ENCODE data around the gene RASGRP1. TPM values are rescaled to one million over a fixed set of nuclear protein-coding genes. Genes with fewer than 3 reads are reported as not detected.

Gene RASGRP1
- polyA plus RNA-seq, 3 donors, result 0.34 to 0.76 (median 0.40) TPM

GRCh38 chr15:38578626-38579025 is 14.0 kb upstream of the RASGRP1 start:
- 83 to 90% (median 89%) methylated on average over 3 of the region's 3 CpGs for WGBS, 3 donors
- no peak overlapping the region for H3K27ac ChIP-seq (ENCODE audit: low read depth, low read length)

GRCh38 chr15:38577424-38577987 is 12.9 kb upstream of the RASGRP1 start:
- H3K27ac ChIP-seq (ENCODE audit: low read depth, low read length), result no peak overlapping the region
- 84 to 88% (median 88%) methylated on average over 7 of the region's 7 CpGs for WGBS, 3 donors

- 87 to 93% (median 92%) methylated on average over 3 of the region's 3 CpGs for WGBS, 3 donors
- no peak overlapping the region for H3K27ac ChIP-seq (ENCODE audit: low read depth, low read length)
These were observed 12.2 kb upstream of the RASGRP1 start for GRCh38 chr15:38576837-38577236.

GRCh38 chr15:38576261-38576660 is 11.6 kb upstream of the RASGRP1 start:
- no peak overlapping the region for H3K27ac ChIP-seq (ENCODE audit: low read depth, low read length)
- WGBS, 3 donors, result 59 to 84% (median 78%) methylated on average over 1 of the region's 1 CpG

- 53 to 69% (median 67%) methylated on average over 16 of the region's 16 CpGs for WGBS, 3 donors
- no peak overlapping the region for H3K27ac ChIP-seq (ENCODE audit: low read depth, low read length)
These were observed 665 bp upstream of the RASGRP1 start for GRCh38 chr15:38565287-38565670.

GRCh38 chr15:38563723-38564519 is 693 bp downstream of the RASGRP1 start:
- no peak overlapping the region for H3K27ac ChIP-seq (ENCODE audit: low read depth, low read length)
- WGBS, 3 donors, result 9 to 12% (median 9%) methylated on average over 46 to 59 of the region's 59 CpGs

GRCh38 chr15:38562278-38562677 is 2.3 kb downstream of the RASGRP1 start:
- 80 to 90% (median 82%) methylated on average over 3 of the region's 3 CpGs for WGBS, 3 donors
- H3K27ac ChIP-seq (ENCODE audit: low read depth, low read length), result no peak overlapping the region

- H3K27ac ChIP-seq (ENCODE audit: low read depth, low read length), result no peak overlapping the region
- 86 to 89% (median 87%) methylated on average over 7 of the region's 7 CpGs for WGBS, 3 donors
These were observed 4.1 kb downstream of the RASGRP1 start for GRCh38 chr15:38560456-38560926.

- no peak overlapping the region for H3K27ac ChIP-seq (ENCODE audit: low read depth, low read length)
- 42 to 49% (median 46%) methylated on average over 7 of the region's 7 CpGs for WGBS, 3 donors
These were observed 4.8 kb downstream of the RASGRP1 start for GRCh38 chr15:38559636-38560307.

- 76 to 83% (median 83%) methylated on average over 4 of the region's 4 CpGs for WGBS, 3 donors
- no peak overlapping the region for H3K27ac ChIP-seq (ENCODE audit: low read depth, low read length)
These were observed 5.5 kb downstream of the RASGRP1 start for GRCh38 chr15:38559131-38559530.

- no peak overlapping the region for H3K27ac ChIP-seq (ENCODE audit: low read depth, low read length)
- whole genome bisulfite sequencing, 3 donors, result 88 to 92% (median 89%) methylated on average over 6 of the region's 6 CpGs
These were observed 6.1 kb downstream of the RASGRP1 start for GRCh38 chr15:38558372-38559059.

- whole genome bisulfite sequencing, 3 donors, result 68 to 74% (median 69%) methylated on average over 10 of the region's 10 CpGs
- H3K27ac ChIP-seq (ENCODE audit: low read depth, low read length), result no peak overlapping the region
These were observed 6.7 kb downstream of the RASGRP1 start for GRCh38 chr15:38557921-38558320.

GRCh38 chr15:38555686-38556334 is 8.8 kb downstream of the RASGRP1 start:
- H3K27ac ChIP-seq (ENCODE audit: low read depth, low read length), result no peak overlapping the region
- 62 to 81% (median 78%) methylated on average over 5 of the region's 5 CpGs for WGBS, 3 donors

GRCh38 chr15:38554354-38554753 is 10.3 kb downstream of the RASGRP1 start:
- WGBS, 3 donors, result 78 to 84% (median 82%) methylated on average over 4 of the region's 4 CpGs

GRCh38 chr15:38553071-38553470 is 11.5 kb downstream of the RASGRP1 start:
- 73 to 89% (median 77%) methylated on average over 4 of the region's 4 CpGs for WGBS, 3 donors

More at GRCh38 chr15:38554354-38554753, 10.3 kb downstream of the RASGRP1 start:
- no peak overlapping the region for H3K27ac ChIP-seq (ENCODE audit: low read depth, low read length)

GRCh38 chr15:38551720-38552648 is 12.6 kb downstream of the RASGRP1 start:
- WGBS, 3 donors, result 33 to 67% (median 59%) methylated on average over 7 of the region's 7 CpGs
- H3K27ac ChIP-seq (ENCODE audit: low read depth, low read length), result no peak overlapping the region

More at GRCh38 chr15:38553071-38553470, 11.5 kb downstream of the RASGRP1 start:
- H3K27ac ChIP-seq (ENCODE audit: low read depth, low read length), result no peak overlapping the region

- H3K27ac ChIP-seq (ENCODE audit: low read depth, low read length), result no peak overlapping the region
These were observed 15.4 kb downstream of the RASGRP1 start for GRCh38 chr15:38549222-38549621.
